HepG2 (cell line): Measurements from ENCODE around the gene VAMP5. TPM values are rescaled to one million over a fixed set of nuclear protein-coding genes. Genes with fewer than 3 reads are reported as not detected.

Experiments
- CCAR2 ChIP-seq: fragments of 200-400 bp; formaldehyde crosslinking; optimal IDR thresholded peaks from 2 replicates; pipeline ENCODE3; 2018; ENCODE audit warnings: low read depth, mild to moderate bottlenecking, low read length, moderate library complexity
- ELF3 ChIP-seq: IDR thresholded peaks from 2 replicates; pipeline ENCODE4 v1.6.1; 2016; ENCODE audit warnings: missing genetic modification reagents, missing compliant biosample characterization
- IKZF1 ChIP-seq: fragments of 450-650 bp; IDR thresholded peaks from 2 replicates; pipeline ENCODE4 v1.7.1; 2016
- MATR3 ChIP-seq: sonication (generic); formaldehyde crosslinking; IDR thresholded peaks from 2 replicates; pipeline ENCODE4 v1.4.0; 2020; ENCODE audit warnings: missing genetic modification reagents
- NR1H2 ChIP-seq: sonication (generic); formaldehyde crosslinking; IDR thresholded peaks from 2 replicates; pipeline ENCODE4 v1.8.1; 2022; ENCODE audit warnings: low read depth, missing genetic modification reagents, borderline replicate concordance
- SAP130 ChIP-seq: IDR thresholded peaks from 2 replicates; pipeline ENCODE4 v1.6.1; 2016; ENCODE audit warnings: low read depth
- SCMH1 ChIP-seq: sonication (generic); formaldehyde crosslinking; IDR thresholded peaks from 2 replicates; pipeline ENCODE4 v1.9.0; 2021; ENCODE audit warnings: missing genetic modification reagents, mild to moderate bottlenecking, borderline replicate concordance
- TARDBP ChIP-seq: sonication (generic); formaldehyde crosslinking; IDR thresholded peaks from 2 replicates; pipeline ENCODE4 v1.8.0; 2022; ENCODE audit warnings: mild to moderate bottlenecking, missing genetic modification reagents
- TBX3 ChIP-seq: fragments of 450-650 bp; IDR thresholded peaks from 2 replicates; pipeline ENCODE4 v1.6.1; 2017; ENCODE audit warnings: antibody characterized with exemption, mild to moderate bottlenecking, inconsistent platforms, borderline replicate concordance
- TERF1 ChIP-seq: sonication (generic); formaldehyde crosslinking; IDR thresholded peaks from 2 replicates; pipeline ENCODE4 v1.8.0; 2022; ENCODE audit warnings: mild to moderate bottlenecking, missing genetic modification reagents, moderate library complexity
- U2AF2 ChIP-seq: fragments of 200-400 bp; formaldehyde crosslinking; IDR thresholded peaks from 2 replicates; pipeline ENCODE4 v1.6.1; 2017; ENCODE audit warnings: low read depth, mild to moderate bottlenecking, low read length
- ZC3H4 ChIP-seq: sonication (generic); formaldehyde crosslinking; IDR thresholded peaks from 2 replicates; pipeline ENCODE4 v1.4.0; 2020; ENCODE audit warnings: missing genetic modification reagents, borderline replicate concordance
- ZMYM2 ChIP-seq: sonication (generic); formaldehyde crosslinking; IDR thresholded peaks from 2 replicates; pipeline ENCODE4 v1.8.0; 2022; ENCODE audit warnings: mild to moderate bottlenecking, missing genetic modification reagents
- ZNF18 ChIP-seq: sonication (generic); formaldehyde crosslinking; IDR thresholded peaks from 2 replicates; pipeline ENCODE4 v1.8.0; 2022; ENCODE audit warnings: mild to moderate bottlenecking, missing genetic modification reagents; ENCODE audit not compliant: insufficient replicate concordance
- ZNF225 ChIP-seq: sonication (generic); formaldehyde crosslinking; IDR thresholded peaks from 2 replicates; pipeline ENCODE4 v1.4.0; 2020; ENCODE audit warnings: mild to moderate bottlenecking, missing genetic modification reagents
- ZNF260 ChIP-seq: sonication (generic); formaldehyde crosslinking; IDR thresholded peaks from 2 replicates; pipeline ENCODE4 v1.4.0; 2020; ENCODE audit warnings: missing genetic modification reagents, low read depth, mild to moderate bottlenecking, borderline replicate concordance
- ZNF44 ChIP-seq: sonication (generic); formaldehyde crosslinking; IDR thresholded peaks from 2 replicates; pipeline ENCODE4 v1.5.1; 2020; ENCODE audit warnings: mild to moderate bottlenecking, missing genetic modification reagents
- ZNF558 ChIP-seq: sonication (generic); formaldehyde crosslinking; IDR thresholded peaks from 2 replicates; pipeline ENCODE4 v1.9.0; 2022; ENCODE audit warnings: mild to moderate bottlenecking, missing genetic modification reagents, borderline replicate concordance
- ZNF646 ChIP-seq: sonication (generic); formaldehyde crosslinking; IDR thresholded peaks from 2 replicates; pipeline ENCODE4 v1.9.0; 2021; ENCODE audit warnings: mild to moderate bottlenecking, missing genetic modification reagents
- ZNF782 ChIP-seq: sonication (generic); formaldehyde crosslinking; IDR thresholded peaks from 2 replicates; pipeline ENCODE4 v1.4.0; 2020; ENCODE audit warnings: missing genetic modification reagents, mild to moderate bottlenecking, borderline replicate concordance
- ZNF788 ChIP-seq: sonication (generic); formaldehyde crosslinking; IDR thresholded peaks from 2 replicates; pipeline ENCODE4 v1.5.0; 2020; ENCODE audit warnings: mild to moderate bottlenecking, missing genetic modification reagents, borderline replicate concordance
- ZNF83 ChIP-seq: sonication (generic); formaldehyde crosslinking; IDR thresholded peaks from 2 replicates; pipeline ENCODE4 v1.4.0; 2020; ENCODE audit warnings: missing genetic modification reagents, mild to moderate bottlenecking, borderline replicate concordance
- polyA plus RNA-seq, 8 experiments: library from polyadenylated mRNA; depleted of rRNA in 3 of 8; stranded (reverse) in 7 of 8; unstranded in 1 of 8; fragments of >200 nt; fragmentation: Illumina TruSeq in 4 of 8; extraction: Trizol in 4 of 8; gene quantifications; 2 replicates each; pipeline versions ENCODE4 v1.2.1 to v1.2.3, GENCODE V29; 2011 to 2016; ENCODE audit warnings: low read depth in 4 of 8, missing spikeins in 1 of 8, mixed read lengths in 1 of 8; ENCODE audit not compliant: insufficient read depth in 1 of 8
- total RNA-seq, 5 experiments: library from RNA; depleted of rRNA; stranded (reverse); fragments of >200 nt; fragmentation: Illumina TruSeq; extraction: Trizol; gene quantifications; 2 replicates each; pipeline ENCODE4 v1.2.3, GENCODE V29; 2016; ENCODE audit warnings: low read depth in 1 of 5

Gene VAMP5
- total and polyA plus RNA-seq, 2 of the 13 experiments (the other 11 are each of a cell fraction or from before 2014, with no cell fraction given): 7.2 to 56.7 TPM

- 0 out of 2 replicates have a peak, but pooled peaks have one; percentile 38 for TF ChIP-seq TARDBP (CRISPR knock-in tag)
- no peak for TF ChIP-seq NR1H2
- TF ChIP-seq U2AF2: no peak
- no peak for TF ChIP-seq IKZF1
- peak; percentile 85; the same call in 1 of the 2 replicates for TF ChIP-seq ZNF83 (CRISPR knock-in tag)
- TF ChIP-seq ZNF225: no peak; the same call in 1 of the 2 replicates
- peak; percentile 95; the same call in 1 of the 2 replicates for TF ChIP-seq ZNF788 (CRISPR knock-in tag)
- no peak for TF ChIP-seq ZNF260 (CRISPR knock-in tag)
- TF ChIP-seq SCMH1: no peak
- 0 out of 2 replicates have a peak, but pooled peaks have one; percentile 55 for TF ChIP-seq ELF3
- no peak for TF ChIP-seq ZNF44 (CRISPR knock-in tag)
- no peak for TF ChIP-seq MATR3 (CRISPR knock-in tag)
- 0 out of 2 replicates have a peak, but pooled peaks have one; percentile 22 for TF ChIP-seq ZMYM2 (CRISPR knock-in tag)
- no peak for TF ChIP-seq TBX3
- peak; percentile 96 for TF ChIP-seq TERF1 (CRISPR knock-in tag)
- TF ChIP-seq SAP130 (CRISPR knock-in tag): no peak; the same call in 1 of the 2 replicates
- TF ChIP-seq CCAR2: no peak
- no peak for TF ChIP-seq ZNF18 (CRISPR knock-in tag)
- TF ChIP-seq ZC3H4 (CRISPR knock-in tag): no peak
- no peak for TF ChIP-seq ZNF646 (CRISPR knock-in tag)
- TF ChIP-seq ZNF558 (CRISPR knock-in tag): peak; percentile 91; the same call in 1 of the 2 replicates
- TF ChIP-seq ZNF782 (CRISPR knock-in tag): 0 out of 2 replicates have a peak, but pooled peaks have one; percentile 74
These were observed at the start of gene VAMP5 (continued) for GRCh38 chr2:85584354-85584856.
